ENCODE data around the gene SLC44A4.

SLC44A4 gene

DNA sequence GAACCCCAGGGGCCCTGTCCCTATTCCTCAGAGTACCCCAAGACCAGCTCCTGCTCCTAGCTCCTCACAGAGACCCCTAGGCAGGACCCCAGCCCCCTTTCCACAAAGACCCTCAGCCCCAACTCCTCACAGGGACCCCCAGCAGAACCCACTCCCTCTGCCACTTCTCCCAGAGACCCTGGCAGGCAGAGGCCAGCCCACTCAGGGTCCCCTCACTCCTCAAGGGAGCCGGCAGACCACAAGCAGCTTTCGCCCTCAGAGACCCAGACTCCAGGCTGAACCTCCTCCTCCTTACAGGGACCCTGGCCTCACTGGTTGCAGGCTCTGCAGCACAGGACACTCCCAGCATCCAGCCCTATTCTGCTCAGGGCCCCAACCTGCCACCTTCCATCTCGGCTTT, 575 bp downstream of the SLC44A4 start:
- no peak for DNase-seq (ENCODE audit: low read depth in 2 of 2)
- TF ChIP-seq, protein P1, sequence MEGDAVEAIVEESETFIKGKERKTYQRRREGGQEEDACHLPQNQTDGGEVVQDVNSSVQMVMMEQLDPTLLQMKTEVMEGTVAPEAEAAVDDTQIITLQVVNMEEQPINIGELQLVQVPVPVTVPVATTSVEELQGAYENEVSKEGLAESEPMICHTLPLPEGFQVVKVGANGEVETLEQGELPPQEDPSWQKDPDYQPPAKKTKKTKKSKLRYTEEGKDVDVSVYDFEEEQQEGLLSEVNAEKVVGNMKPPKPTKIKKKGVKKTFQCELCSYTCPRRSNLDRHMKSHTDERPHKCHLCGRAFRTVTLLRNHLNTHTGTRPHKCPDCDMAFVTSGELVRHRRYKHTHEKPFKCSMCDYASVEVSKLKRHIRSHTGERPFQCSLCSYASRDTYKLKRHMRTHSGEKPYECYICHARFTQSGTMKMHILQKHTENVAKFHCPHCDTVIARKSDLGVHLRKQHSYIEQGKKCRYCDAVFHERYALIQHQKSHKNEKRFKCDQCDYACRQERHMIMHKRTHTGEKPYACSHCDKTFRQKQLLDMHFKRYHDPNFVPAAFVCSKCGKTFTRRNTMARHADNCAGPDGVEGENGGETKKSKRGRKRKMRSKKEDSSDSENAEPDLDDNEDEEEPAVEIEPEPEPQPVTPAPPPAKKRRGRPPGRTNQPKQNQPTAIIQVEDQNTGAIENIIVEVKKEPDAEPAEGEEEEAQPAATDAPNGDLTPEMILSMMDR (IDR thresholded peaks at IDR 0.05; ENCODE audit: low read depth, low read length), result no peak
- no peak overlapping the region for H3K4me3 ChIP-seq (replicated peaks in 1 of 2; ENCODE audit: low read depth in 2 of 2, low read length in 2 of 2)

DNA sequence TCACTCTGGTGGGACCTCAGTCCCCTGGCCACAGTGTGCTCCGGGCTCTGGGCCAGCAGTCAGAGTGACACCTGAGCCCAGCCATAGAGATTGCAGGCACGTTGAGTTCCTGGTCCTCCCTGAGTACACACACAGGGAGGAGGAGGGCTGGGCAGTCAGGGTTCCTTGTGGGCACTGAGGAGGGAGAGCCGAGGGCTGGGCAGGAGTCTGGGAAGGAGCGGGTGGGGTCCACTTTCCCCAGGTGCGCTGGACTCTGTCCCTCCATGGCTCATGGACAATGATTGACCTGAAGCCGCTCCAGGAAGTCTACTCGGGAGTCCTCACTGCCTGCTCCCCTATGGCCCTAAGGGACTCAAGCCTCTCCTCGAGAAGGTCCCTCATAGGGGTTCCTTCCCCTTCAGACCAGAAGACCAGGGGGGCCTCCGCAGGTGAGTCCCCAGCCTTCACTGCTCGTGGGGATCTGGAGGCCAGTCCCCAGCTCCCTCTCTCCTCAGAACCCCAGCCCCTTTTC, 1.1 kb downstream of the SLC44A4 start:
- DNase-seq (ENCODE audit: low read depth in 2 of 2), result no peak
- H3K4me3 ChIP-seq (replicated peaks in 1 of 2; ENCODE audit: low read depth in 2 of 2, low read length in 2 of 2), result no peak overlapping the region
- TF ChIP-seq, protein P1 (IDR thresholded peaks at IDR 0.05; ENCODE audit: low read depth, low read length), result no peak

DNA sequence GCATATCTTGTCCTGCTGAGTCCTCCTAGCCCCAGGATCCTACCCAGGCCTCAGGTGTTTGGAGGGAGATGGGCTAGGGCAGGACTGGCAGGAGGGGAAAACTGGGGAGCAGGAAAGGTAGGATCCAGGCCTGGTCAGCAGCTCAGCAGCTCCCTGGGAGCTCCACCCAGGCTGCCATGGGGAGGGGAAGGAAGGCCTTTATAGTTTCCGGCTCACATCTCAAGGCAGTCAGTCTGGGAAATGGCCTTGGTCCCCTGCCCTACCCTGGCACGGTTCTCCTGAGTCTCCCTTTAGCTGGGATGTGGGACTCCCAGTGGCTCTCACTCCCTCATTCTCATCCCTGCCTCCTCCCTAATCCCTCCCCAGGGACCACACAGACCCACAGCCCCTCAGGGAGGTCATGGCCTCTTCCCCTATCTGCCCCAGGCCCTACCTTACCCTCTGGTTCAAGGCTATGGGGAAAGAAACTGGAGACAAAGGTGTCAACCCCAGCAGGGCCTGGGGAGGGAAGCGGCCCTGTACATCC, 1.6 kb downstream of the SLC44A4 start:
- no peak for DNase-seq (ENCODE audit: low read depth in 2 of 2)
- TF ChIP-seq, protein P1 (IDR thresholded peaks at IDR 0.05; ENCODE audit: low read depth, low read length), result no peak
- no peak overlapping the region for H3K4me3 ChIP-seq (replicated peaks in 1 of 2; ENCODE audit: low read depth in 2 of 2, low read length in 2 of 2)

DNA sequence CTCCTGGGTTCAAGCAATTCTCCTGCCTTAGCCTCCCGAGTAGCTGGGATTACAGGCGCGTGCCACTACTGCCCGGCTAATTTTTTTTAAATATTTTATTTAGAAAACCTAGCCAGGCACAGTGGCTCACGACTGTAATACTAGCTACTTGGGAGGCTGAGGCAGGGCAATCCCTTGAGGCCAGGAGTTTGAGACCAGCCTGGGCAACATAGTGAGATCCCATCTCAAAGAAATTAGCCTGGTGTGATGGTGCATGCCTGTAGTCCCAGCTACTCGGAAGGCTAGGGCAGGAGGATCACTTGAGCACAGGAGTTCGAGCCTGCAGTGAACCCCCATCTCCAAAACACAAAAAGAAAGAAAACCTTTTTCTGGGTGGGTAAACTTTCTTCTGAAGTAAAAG, 2.4 kb downstream of the SLC44A4 start:
- H3K4me3 ChIP-seq (replicated peaks in 1 of 2; ENCODE audit: low read depth in 2 of 2, low read length in 2 of 2), result no peak overlapping the region
- TF ChIP-seq, protein P1 (IDR thresholded peaks at IDR 0.05; ENCODE audit: low read depth, low read length), result no peak
- no peak for DNase-seq (ENCODE audit: low read depth in 2 of 2)

DNA sequence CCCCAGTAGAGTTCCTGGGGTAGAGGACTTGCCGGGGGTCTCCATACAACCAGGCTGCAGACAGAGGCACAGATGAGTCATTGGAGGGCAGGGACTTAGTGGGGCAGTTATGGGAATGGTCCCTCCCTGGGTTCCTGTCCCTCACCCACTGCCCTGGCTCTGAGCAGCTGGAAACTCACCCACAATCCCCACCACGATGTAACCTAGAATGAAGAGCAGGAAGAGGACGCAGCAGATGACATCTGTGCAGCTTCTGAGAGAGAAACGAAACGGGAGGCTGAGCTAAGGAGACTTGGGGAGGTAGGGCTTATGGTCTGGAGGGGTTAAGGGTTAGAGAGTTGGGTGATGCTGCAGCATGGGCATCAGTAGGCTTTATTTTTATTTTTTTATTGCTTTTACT, 2.9 kb downstream of the SLC44A4 start:
- TF ChIP-seq, protein P1 (IDR thresholded peaks at IDR 0.05; ENCODE audit: low read depth, low read length), result no peak
- no peak for DNase-seq (ENCODE audit: low read depth in 2 of 2)
- H3K4me3 ChIP-seq (replicated peaks in 1 of 2; ENCODE audit: low read depth in 2 of 2, low read length in 2 of 2), result no peak overlapping the region

DNA sequence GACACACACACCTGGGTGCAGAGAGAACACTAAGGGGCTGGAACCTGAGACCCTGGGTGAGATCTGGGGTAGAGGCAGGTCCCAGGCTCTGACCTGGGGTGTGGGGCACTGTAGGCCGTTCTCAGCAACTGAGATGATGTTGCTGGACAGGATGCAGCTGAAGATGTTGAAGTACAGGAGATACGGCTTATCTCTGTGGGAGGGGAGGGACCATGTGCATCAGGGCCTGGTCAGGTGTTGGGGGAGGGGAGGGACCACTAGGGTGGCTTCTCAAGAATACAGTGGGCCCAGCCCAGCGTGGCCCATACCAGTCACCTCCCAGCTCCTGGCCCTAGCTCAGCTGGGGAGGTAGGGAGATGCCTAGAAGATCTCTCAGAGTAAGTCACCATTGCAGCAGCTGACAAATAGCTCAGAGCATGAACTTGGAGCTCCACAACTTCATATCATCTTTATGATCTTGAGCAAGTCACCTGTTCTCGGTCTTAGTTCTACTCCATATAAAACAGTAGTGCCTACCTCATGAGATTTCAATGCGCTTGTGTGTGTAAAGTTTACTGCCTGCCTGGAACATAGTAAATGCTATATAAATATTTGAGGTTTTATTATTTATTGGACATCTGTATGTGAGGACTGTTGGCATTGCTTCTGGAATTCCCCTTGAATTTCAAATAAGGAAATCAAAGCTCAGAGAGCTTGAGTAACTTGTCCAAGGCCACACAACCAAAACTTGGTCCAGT, 3.8 kb downstream of the SLC44A4 start:
- TF ChIP-seq, protein P1 (IDR thresholded peaks at IDR 0.05; ENCODE audit: low read depth, low read length), result no peak
- H3K4me3 ChIP-seq (replicated peaks in 1 of 2; ENCODE audit: low read depth in 2 of 2, low read length in 2 of 2), result no peak overlapping the region
- DNase-seq (ENCODE audit: low read depth in 2 of 2), result no peak

All from cardiac fibroblast (primary cell).